HG03432 (cell line): ENCODE results near the gene ABTB1.
"Not testable (repeated sequence)": the region's sequence is repeated elsewhere in the genome, so short reads cannot be mapped to it uniquely, and the experiment has no call there.

Experiments used
- ATAC-seq: cut with Tn5 transposase; IDR thresholded peaks from one replicate; pipeline ENCODE4 v1.9.1; 2021; ENCODE audit warnings: mild to moderate bottlenecking, moderate library complexity; ENCODE audit not compliant: unreplicated experiment

The ABTB1 gene

DNA sequence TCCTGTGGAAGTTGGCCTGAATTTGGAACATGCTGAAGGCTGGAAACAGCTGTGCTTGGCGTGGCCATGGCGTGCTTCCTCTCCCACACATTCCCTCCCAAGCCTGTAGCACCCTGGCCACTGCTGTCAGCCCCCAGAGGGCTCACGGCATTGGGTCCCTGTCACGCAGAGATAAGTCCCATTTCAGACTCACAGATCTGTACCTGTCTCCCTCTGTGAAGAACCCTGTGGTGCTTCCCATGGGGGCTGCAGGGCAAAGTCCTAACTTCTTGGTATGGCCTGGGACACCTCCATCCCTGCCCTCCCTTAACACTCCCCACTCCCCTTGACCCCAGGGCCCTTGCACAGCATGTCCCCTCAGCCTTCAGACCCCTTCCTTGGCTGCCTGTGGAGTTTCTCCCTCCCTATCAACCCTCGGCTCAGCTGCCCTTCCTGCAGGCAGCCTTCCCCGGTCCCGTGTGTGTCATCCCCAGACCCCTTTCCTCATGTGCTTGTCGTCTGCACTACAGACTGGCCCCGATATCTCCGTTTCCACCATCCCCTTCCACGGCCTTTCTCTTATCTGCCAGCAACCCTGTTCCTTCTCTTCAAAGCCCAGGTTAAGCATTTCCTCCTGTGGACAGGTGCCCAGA lies 28.6 kb downstream of the ABTB1 start:
- ATAC-seq = no peak

DNA sequence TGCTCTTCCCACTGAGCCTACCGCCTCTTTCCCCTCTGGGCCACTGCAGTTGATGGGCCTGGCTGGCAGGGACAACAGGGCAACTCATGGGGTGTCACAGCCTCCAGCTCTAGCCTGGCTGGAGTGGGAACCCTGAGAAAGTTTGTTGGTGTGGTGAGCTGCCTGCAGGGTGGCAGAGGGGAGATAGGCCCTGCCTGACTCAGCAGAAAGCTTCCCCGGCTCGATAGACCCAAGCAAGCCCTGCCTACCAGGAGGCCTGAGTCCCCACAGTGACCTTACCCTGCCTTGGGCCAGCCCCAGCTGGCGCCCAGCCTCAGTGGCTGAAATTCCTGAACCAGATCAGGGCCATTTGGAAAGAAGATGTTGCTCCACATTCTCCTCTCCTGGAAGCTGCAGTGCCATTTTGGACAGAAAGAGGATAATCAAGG lies 29.4 kb downstream of the ABTB1 start:
- ATAC-seq = no peak

DNA sequence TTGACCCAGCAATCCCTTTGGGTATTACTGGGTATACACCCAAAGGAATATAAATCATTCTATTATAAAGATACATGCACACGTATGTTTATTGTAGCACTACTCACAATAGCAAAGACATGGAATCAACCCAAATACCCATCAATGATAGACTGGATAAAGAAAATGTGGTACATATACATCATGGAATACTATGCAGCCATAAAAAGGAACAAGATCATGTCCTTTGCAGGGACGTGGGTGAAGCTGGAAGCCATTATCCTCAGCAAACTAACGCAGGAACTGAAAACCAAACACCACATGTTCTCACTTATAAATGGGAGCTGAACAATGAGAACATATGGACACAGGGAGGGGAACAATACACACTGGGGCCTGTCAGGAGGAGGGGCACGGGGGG lies 32.1 kb downstream of the ABTB1 start:
- ATAC-seq = not testable (repeated sequence)

DNA sequence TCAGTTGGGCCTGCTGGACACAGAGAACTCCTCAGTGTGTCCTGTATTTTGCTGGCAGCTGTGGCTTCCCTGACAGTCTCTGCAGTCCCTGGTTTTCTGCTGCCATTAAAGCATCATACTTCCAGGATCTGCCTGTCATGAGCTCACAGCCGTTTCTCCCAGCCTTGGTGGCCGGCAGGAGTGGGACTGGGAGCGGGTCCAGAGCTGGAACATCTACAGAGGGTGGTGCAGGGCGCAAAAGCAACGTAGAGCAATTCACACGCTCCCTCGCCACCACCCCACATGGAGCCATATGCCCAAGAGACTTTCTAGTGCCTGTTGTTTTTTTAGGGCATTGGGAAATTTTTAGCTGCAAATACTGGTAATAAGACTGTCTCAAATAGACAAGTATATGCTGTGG lies 33.6 kb downstream of the ABTB1 start:
- ATAC-seq = no peak

DNA sequence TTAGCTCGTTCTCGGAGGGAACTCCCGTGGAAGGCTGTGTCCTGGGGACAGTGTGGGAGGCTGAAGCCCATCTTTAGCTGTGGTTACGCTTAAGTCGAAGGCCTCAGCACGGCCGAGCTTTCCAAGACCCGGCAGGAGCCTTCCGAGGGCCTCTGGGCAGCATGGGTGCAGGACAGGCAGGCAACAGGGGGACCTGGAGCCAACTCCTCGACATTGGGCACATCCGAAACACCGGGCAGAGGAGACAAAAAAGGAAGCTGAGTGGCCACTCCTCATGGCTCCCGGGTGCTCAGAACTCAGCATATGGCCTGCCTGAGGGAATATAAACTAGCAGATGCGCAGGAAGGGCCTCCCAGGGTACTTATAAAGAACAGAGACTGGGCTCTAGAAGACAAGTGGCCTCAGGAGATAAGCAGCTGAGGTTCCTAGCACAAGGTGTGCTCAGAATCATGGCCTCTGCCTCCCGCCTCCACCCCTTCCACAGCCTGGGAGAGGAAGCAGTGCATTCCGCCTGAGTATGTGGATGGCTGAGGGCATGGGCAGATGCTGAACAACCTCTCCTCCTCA lies 34.1 kb downstream of the ABTB1 start:
- ATAC-seq = no peak

DNA sequence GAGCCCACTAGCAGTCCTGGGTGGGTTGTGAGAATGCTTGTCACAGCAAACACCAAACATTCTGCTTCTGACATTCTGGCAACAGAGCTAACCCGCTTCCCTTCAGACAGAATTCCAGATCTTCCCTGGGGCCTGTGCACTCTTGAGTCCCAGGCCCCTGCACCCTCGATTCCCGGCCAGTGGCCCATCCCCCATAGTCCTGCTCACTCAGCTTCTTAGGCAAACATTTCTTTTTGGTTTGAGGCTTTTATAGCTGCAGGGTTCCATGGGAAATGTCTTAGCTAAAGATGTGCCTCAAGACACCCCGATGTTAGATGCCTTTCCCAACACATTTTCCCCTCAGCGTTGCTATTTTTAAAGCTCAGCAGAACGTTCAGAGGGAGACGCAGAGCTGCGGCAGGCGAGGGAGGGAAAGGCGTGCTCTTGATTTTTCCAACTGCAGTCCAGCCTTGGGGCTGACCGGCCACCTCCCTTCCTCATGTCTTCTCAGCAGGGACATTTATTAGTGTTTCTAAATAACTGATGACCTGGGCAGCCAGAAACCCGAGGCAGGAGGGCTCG lies 35.2 kb downstream of the ABTB1 start:
- ATAC-seq = no peak

DNA sequence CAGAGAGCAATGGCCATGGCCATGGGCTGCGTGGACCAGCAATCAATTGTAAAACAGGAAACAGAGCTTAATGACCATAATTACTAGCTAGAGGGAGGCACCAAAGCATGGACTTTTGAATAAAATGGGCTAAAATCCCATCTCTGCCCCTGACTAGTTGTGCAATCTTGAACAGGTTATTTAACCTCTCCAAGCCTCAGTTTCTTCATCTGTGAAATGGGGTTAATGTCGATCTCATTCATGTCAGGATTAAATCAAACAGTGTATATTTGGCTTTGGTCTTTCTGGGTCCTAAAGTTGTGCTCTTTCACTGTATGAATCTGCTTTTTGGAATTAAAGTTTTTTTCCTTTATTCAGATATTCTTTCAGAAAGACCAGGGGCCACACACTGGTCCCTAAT lies 36.1 kb downstream of the ABTB1 start:
- ATAC-seq = no peak

DNA sequence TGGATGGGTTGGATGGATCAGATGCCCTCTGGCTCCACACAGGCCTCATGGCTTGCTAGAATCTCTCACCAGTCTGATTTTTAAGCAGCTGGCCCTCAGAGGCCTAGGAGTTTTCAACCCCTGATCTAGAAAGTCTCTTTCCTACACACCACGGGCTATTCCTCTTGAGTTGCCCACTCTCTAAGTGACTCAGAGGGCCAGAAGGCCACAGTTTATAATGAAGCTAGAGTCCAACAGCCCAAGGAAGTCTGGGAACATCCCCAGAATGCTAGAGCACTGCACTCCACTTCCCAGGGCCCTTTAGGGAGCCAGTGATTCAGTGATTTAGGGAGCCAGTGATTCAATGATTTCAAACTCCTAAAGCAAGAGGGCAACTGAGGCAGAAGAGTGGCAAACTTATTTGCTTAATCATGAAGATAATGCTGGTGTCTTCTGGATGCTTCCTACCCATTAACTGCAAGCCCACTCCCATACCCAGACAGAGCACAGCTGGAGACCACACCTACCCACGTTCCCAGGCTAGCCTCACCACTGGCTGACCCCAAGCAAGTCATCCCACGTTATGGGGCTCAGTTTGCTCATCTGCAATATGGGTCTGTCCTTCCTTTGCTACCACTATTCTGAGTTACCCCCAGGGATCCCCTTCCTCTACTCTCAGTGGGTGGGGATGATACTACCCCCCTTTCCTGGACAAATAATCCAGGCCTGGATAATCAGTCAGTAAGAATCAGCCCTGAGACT lies 36.7 kb downstream of the ABTB1 start:
- no peak for ATAC-seq

DNA sequence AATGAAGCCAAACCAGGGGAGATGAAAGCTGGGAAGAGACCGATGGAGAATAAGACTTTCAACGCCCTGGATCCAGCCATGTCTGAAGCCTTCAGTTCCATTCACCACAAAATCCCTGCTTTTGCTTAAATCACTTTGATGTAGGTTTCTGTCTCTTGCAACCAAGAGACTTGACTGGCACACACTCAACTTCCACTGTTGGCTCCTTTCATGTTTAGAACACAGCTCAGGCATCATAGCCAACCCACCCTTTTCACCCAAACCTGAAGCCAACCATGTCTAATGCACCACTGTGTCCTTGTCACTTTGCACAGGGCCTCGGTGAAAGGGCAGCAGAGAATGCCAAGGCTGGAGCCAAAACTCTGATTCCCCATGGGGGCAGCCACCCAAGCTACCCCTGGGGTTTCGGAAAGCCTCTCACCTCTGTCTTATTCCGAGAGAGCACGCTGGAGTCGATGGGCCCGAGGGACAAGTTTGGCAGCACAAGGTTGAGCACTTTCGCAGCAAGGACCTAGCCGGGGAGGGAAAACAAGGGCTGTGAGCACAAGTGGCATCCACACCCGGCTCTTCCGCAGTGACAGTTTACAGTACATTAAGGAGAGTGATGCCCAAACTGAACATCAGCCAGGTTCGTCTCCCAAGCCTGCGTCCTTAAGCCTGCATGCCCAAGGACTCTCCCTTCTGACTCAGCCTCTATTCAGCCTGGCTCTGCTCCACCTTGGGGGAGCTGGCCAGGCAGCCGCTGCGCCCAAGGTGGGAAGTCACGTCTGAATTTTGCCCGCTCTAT lies 37.6 kb downstream of the ABTB1 start:
- ATAC-seq = no peak

DNA sequence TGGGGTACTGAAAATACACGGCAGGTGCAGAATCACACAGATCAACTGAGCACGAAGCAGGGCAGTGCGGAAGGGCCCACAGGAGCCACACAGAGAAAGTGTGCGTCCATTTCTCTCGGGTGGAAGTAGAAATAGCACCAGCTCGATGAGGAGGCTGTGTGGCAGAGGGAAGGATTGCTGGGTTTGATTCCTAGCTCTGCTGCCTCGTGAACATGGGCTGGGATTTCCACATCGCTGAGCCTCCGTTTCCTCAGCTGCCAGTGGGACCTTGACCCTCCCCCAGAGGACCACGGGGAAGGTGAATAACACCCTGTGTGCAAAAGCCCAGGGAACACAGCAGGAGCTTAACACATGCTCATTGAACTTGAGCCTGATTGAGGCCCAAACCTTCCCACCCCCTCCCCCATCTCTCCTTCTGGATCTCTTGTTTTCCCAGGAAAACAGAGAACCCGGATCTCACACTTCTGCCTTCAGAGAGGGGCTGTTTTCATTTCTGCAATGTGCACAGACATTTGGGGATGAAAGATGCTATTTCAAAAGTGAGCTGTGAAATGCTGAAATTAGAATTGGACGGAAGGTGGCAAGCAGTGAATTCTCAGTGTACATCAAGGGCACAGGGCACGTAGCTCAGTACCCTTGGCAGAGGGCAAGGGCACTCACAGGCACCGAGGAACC lies 38.4 kb downstream of the ABTB1 start:
- ATAC-seq = no peak

DNA sequence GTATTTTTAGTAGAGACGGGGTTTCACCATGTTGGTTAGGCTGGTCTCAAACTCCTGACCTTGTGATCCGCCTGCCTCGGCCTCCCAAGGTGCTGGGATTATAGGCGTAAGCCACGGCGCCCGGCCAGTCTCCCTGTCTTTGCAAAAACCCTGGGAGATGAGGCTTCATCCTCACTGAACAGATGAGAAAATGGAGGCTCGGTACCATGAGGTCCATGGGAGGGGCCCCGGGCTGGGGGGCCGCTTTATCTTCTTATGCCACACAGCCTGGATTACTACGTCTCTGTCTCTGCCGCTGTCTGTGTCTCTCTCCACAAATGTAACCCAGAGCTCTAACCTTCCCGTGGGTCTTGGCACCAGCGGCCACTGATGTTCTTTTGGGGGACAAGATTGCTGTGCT lies 39.1 kb downstream of the ABTB1 start:
- ATAC-seq = no peak

DNA sequence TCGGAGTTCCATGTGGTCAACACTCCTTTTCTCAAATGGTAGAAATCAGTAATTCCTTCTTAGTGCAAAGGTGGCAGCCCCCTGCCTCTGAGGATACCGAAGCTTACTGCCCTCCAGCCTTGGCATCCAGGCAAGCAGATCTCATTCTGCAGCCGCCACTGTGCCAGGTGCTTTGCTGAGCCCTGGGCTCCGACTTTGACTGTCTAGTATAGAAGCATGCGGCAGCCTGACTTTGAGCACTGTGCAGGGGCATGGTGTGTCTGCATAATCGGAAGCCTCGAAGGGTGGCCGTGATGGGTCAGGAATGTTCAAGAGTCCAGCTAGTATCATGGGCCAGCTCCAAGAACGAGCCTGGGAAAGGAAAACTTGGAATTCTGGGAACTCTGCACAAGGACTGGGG lies 39.7 kb downstream of the ABTB1 start:
- ATAC-seq = no peak

DNA sequence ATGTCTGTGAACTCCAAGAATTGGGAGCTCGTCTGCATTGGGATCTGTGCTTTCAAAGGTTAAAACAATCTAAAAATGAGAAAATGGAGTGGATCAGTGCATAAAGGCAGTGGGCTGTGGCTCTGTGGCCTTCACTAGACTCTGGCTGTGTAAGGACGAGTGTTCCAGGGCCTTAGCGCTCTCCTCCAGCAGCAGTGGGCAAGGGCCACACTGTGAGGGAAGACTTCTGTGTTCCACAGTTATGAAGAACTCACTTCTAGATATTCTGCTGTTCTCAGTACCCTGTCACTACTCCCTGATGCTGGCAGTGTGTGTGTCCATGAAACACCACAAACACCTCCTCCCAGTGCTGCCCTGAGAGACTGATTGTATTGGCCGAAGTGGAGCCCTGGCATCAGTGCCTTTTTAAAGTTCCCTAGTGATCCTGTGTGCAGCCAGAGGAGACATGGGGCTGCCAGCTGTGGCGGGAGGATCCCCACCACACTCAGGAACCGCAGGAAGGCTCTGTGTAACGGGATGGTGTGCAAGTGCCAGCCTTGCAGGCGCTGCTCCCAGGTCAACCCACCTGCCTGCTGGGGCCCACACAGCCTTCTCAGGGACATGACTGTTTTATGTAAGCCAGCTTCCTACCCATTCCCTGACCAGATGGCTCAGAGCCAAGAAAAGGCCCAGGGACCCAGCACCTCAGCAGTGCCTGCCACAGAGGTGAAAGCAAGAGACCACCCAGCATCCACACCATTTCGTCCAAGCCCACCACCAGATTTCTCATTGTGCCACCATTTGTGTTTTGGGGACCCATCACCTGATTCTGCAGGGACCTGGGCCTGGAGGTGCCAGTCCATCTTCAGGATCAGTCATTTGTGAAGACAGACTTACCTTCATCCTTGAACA lies 40.4 kb downstream of the ABTB1 start:
- no peak for ATAC-seq

DNA sequence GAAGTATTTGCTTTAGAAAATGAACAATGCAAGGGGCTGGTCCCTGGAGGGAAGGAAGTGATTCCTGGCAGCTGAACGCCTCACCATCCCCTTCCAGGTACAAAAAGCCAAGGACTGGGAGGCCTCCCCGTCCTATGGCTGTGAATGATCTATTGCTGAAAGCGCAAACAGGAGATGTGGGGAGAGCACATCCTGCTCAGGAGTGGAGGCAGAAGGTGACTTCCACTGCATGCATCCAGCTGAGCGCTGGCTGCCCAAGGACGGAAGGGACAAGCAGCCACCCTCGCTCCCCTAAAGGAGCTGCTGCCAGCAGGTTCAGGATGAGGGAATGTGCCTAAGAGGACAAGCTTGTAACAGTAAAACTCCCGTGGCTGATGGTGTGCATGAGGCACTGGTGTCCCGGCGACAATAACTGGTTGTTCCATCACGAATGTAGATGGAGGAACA lies 41.4 kb downstream of the ABTB1 start:
- no peak for ATAC-seq

DNA sequence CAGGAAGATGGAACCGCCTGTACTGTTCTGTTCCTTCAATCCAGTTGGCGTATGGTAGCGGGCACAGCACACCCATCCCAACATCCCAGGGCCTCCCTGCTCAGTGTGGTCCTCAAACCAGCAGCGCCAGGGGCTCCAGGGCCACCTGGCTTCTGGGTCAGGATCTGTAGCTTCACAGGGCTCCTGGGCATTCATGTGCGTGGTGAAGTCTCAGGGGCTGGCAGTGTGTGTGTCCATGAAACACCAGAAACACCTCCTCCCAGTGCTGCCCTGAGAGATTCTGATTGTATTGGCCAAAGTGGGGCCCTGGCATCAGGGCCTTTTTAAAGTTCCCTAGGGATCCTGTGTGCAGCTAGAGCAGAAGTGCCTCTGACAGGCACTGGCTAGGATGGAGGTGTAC lies 42.1 kb downstream of the ABTB1 start:
- no peak for ATAC-seq

DNA sequence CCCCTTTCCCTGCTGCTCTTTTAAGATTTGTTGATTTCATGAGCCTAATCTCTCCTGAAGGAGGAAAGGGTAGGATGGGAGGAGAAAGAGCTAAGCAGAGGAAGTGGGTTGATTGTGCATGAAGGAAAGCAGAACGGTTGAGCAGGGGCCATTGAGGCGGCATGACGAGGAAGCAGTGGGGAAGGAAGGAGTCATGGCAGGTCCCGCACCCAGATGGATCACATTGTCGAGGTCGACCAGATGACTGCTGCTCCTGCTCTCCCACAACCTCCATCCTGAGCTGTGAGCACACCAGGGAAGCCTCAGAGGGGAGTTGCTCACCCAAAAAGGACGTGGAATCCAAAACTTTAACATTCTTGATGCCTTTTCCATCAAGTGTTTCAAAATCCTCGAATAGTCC lies 42.8 kb downstream of the ABTB1 start:
- ATAC-seq = no peak

DNA sequence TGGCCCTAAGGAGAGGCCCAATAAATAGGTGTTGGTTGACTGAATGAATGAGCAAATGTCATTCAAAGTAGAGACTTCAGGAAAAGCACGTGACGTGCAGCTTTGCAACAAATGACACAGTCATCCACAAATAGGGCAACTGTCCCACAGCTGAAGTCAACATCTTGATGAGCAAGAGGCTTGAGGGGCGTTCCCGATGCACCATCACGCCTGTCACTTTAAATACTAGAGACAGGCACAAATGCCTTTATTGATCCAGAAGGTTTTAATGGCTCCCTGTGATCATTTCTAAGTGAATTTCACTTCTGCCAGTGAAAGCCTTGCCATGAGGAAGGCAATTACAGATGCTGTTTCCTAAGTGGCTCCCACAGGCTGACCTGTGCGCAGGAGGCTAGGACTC lies 43.6 kb downstream of the ABTB1 start:
- ATAC-seq = no peak

DNA sequence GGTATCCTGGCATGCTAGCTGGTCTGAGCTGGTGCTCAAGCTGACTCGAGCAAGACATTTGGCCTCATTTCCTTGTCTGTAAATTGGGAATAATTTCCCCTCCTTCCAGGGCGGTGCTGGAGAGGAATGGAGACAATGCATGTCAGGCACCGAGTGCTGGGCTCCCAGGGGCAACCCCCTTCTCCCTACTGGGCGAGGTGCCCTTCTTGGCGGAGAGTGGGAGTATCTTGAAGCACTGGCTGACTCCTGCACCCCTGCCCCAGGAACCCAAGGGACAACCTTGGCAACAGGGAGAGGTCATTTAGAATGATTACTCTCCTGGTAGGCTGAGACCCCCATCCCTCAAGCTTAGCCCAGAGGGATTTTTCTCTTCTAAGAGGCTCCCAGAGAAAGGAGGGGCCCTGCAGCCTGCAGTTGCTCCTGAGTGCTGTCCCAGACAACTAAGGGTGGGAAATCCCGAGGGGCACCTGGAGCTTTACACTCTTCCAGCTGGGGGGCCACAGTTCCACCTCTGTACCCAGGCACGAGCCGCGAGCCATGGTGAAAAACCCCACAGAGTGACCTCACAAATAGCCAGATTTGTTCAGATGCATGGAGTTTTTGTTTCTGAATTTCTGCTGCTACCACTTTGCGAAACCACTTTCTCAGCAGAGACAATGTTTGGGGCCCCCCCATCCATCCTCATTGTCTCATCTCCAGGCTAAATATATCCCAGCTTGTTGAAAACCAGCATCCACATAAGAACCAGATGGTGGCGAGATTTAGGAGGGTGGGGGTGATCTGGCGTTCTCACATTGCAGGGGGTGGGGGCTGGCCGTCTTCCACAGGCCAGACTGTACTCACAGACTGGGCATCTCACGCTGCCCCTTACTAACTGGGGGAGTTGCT lies 44.8 kb downstream of the ABTB1 start:
- ATAC-seq = no peak
